Occipital lobe (tissue), 2 donors: ENCODE measurements around the gene TRIM44. TPM values are rescaled to one million over a fixed set of nuclear protein-coding genes. Genes with fewer than 3 reads are reported as not detected.
A peak's percentile ranks its signal among the peaks of the same experiment; 100 is the strongest.

ENCODE experiments used
- DNase-seq: peaks from one replicate; lab custom pipeline; 2025; lab: John Stamatoyannopoulos, UW
- total RNA-seq: library from RNA; depleted of rRNA; stranded (reverse); fragments of >200 nt; gene quantifications from one replicate; pipeline ENCODE4 v1.2.3, GENCODE V29; 2014

Gene TRIM44
- total RNA-seq, 1 donor from 2014 or later, result 16.8 TPM

DNA sequence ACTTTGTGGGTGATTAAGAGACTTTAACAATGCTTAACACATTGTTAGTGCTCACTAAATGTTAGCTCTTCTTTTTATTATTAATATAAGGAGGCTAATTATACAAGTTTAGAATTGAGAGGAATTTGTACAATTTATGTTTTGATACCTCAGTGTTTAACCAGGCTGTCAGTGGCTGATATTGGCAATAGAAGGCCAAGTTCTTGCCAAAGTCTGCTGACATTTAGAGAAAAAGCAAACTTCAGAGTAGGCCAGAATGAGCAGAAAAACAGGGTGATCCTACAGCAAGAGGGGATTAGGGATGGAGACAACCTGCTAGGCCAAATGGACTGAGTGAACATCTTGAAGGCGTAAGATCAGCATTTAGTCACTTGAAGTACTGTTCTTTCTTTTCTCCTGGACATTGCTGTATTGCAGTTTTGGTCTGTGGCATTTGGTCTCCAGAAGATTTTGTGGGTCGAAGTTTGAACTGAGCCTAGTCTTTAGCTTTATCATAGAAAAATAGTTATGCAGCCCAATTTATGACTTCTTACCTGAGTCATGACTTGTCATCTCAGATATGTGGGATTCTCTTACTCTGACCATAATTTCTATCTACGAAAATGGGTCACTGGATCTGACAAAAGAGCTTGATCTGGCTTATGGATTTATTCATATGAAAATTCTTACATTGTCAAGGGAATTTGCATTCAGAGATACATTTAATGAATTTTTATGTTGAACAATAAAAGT lies 9.0 kb downstream of the TRIM44 start:
- DNase-seq, result no peak

DNA sequence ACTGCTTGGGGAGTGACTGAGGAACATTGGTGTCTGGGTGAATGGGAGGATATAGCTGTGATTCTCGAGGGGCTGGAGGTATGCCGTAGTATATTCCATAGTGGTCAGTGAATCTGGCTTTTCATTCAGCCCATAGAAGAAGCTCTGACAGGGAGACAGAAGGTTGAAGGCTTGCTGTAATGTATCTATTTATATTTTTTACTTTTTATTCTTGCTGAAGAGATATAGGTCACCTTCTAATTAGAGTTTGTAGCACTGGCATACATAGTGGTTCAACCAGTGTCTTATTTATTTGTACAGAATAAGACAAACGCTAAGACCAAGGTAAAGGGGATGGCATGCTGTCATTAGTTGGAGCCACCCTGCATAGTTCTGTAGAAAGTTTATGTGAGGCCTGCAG lies 10.0 kb downstream of the TRIM44 start:
- DNase-seq, result no peak

DNA sequence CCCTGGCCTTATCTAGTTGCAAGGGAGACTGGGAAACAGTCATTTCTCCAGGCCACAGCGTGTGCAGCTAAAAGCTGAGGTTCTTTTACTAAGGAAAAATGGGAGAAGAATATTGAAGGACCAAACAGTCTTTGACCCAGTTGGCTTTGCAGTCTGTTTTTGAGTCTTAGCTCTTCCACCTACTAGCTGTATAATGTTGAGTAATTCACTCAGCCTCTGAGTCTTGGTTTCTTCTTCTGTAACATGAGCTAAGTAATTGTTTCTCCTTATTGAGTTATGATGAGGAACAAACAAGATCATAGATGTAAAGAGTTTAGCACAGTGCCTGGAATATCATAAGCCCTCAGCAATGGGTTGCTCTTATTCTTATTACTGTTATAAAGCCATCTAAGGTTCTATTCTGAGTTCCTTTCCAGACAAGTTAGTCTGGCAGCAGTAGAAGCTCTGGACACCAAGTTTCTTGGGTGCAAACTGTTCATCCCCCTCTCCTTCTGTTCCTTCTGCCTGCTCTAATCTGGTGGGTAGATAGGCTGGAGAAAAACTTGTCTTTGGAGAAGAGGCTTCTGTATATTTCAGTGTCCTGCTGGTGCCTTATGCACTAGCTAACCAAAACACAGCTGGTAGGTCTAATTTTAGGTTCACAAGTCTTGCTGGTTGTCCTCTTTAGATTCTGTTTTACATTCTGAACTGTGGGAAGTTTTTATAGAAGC lies 13.5 kb downstream of the TRIM44 start:
- DNase-seq, result peak; percentile 22

DNA sequence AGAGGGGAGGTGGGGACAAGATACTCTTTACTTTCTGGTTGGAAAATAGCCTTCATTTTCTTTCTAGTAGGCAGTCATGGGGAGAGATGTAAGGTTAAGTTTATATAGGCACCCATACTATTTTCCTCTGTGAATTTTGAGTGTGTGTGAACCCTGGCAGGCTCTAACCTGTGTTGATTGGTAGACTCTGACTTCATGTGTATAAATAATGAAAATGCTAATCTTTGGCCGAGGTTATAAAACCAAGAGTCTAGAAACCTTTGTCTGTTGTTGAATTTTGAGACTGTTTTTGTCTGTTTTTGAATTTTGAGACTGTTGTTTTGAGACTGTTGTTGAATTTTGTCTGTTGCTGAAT lies 14.0 kb downstream of the TRIM44 start:
- no peak for DNase-seq

GRCh38 chr11:35677904-35678303 lies 15.3 kb downstream of the TRIM44 start:
- no peak for DNase-seq

- DNase-seq, result no peak
Measured at GRCh38 chr11:35678471-35678870, 15.9 kb downstream of the TRIM44 start.

GRCh38 chr11:35678975-35679374 lies 16.4 kb downstream of the TRIM44 start:
- DNase-seq, result no peak

GRCh38 chr11:35680506-35680905 lies 17.9 kb downstream of the TRIM44 start:
- no peak for DNase-seq

- DNase-seq, result no peak
Measured at GRCh38 chr11:35681163-35681767, 18.7 kb downstream of the TRIM44 start.

DNA sequence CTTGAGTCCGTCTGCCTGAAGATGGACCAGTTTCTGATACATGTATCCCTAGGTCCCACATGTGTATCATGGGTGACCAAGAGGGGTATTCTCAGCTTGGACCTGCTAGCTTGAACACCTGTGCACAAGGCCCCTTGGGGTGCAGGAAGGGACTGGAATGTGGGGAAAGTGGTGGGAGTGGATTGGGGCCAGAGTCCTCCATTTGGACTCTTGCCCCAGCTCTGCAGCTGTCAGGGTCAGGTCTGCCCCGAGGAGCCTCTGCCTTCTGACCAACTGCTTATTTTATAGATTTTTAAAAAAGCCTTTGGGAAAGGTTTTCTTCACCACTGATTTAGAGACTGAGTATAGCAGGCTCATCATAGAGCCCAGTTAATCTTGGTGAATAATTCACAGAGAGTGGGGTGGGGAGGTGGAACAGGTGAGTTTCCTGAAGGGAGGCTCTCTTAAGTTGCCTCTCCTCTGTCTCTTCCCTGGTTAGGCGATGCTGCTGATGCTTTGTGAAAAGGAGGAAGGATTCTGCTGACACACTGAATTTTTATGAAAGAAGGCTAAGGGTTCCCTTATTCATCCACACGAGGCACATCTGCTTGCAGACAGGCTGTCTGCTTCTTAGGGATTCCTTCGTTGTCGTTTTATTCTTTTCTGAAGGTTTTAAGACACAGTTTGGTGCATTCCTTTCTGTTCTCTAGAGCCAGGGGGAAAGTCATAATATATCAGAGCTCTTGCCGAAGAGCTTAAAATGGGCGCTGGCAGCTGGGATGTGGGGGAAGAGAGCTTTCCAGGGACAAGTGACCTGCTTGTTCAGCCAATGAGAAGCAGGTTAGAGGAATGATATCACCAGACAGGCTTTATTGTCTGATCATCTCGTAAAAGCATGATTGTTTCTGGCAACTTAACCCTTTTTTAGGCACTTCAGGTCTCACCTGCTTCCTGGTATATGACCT lies 19.9 kb downstream of the TRIM44 start:
- peak; percentile 30 for DNase-seq

- DNase-seq, result no peak
Measured at GRCh38 chr11:35683728-35684339, 21.3 kb downstream of the TRIM44 start.

GRCh38 chr11:35688023-35688422 lies 25.4 kb downstream of the TRIM44 start:
- no peak for DNase-seq

- DNase-seq, result no peak
Measured at GRCh38 chr11:35689081-35689996, 26.8 kb downstream of the TRIM44 start.

DNA sequence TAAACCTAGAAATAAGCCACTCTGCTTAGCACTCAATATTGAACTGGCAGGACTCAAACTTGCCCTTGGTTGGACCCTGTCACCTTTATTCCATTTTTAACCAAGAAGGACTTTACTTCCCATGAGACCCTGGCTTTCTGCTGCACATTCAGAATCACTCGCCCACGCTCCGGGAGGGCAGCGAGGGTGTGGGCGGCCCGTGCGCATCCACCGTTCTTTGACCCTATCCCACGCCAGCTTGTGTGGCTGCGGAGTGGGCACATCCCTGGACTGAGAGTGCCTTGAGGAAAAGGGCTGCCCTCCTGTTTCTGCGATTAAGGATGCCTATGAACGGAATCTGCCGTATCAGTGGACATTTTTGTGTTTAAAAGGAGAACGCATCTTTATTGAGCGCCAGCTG lies 39.6 kb downstream of the TRIM44 start:
- DNase-seq, result no peak

- DNase-seq, result no peak
Measured at GRCh38 chr11:35709376-35709775, 46.8 kb downstream of the TRIM44 start.

DNA sequence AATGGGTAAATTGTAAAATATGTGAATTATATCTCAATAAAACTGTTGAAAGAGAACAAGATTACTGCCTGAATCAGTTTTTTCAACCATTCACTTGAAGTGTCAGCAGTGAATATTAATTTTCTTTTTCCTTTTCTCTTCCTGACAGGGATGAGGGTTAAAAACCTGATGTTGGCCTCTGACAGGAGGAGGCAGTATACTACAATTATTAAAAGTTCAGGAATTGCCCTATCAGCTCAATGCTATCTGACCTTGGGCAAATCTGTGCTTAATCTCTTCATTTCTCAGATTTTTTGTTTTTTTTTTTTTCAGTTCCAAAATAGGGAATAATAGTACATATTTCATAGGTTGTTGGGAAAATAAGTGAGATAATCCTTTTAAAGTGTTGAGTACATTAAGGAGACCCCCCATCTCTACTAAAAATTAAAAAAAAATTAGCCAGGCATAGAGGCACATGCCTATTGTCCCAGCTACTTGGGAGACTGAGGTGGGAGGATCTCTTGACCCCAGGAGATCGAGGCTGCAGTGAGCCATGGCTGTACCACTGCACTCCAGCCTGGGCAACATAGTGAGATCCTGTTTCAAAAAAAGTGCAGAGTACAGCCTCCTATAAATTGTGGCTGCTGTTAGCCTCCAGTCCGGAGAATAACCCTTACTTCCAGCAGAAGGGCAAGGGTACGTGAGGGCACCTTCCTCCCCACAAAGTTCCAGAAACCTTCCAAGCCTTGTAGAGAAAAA lies 48.8 kb downstream of the TRIM44 start:
- DNase-seq, result no peak

DNA sequence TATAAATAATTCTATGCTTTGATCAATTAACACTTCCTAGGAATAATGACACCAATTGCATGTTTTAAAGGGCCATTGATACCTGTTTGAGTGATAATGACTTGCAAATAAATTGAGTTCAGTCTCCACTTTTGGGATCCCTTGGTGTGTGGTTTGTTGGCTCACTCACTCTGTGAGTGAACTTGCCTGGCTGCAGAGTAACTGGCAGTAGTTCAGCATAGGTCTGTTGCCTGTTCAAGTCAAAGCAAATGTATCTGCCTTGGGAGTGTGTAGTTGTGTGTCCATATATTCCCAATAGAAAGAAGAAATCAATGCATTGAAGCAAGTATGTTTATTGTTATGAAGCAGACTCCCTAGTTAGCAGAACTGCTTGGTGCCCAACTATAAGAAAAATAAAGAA lies 49.3 kb downstream of the TRIM44 start:
- DNase-seq, result no peak

- DNase-seq, result no peak
Measured at GRCh38 chr11:35712533-35712932, 50.0 kb downstream of the TRIM44 start.

- no peak for DNase-seq
Measured at GRCh38 chr11:35714882-35715627, 52.5 kb downstream of the TRIM44 start.
